ENCODE measurements around the gene RAPGEF4.
A peak's percentile ranks its signal among the peaks of the same experiment; 100 is the strongest.

RAPGEF4 gene

DNA sequence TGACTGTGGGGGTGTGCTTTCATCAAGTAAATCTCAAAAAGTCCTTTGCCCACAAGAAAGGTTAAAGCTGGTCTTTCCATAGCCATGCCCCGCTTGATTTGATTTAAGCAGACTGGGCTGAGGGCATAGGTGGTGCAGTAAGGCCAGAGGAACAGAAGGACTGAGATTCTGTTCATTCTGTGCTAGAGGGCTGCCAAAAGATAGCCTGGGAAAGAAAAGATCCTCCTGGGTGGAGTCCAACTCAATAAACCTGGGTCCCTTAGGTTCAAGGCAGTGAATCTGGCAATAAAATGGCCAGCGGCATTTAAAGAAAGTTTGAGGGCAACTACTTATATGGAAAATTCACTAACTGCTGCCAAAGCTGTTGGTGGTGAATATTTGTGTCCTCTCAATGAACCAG is 280.8 kb downstream of the RAPGEF4 start:
- no peak overlapping the region for H2AK5ac ChIP-seq (ENCODE audit: low read depth, low read length)
- no CpG with 5 or more reads among the region's 2 CpGs for WGBS, 2 donors (ENCODE audit: extremely low coverage in 2 of 2, insufficient read length in 2 of 2, insufficient replicate concordance in 1 of 2)
- no peak overlapping the region for H3K4me3 ChIP-seq (ENCODE audit: low read length in 2 of 2)
- H2BK120ac ChIP-seq (ENCODE audit: low read depth, low read length), result no peak overlapping the region
- H2AFZ ChIP-seq (ENCODE audit: low read length), result no peak overlapping the region
- no peak overlapping the region for H3K14ac ChIP-seq (ENCODE audit: low read length)
- peaks cover 0 to 3% of the 10 kb centered on the region in 2 donors for H3K4me1 ChIP-seq (ENCODE audit: control insufficient read depth in 2 of 2, insufficient read depth in 1 of 2, low read depth in 1 of 2, low read length in 2 of 2)
- no peak for DNase-seq (ENCODE audit: low spot score)
- no peaks in the 10 kb centered on the region for H3K79me1 ChIP-seq (ENCODE audit: low read depth, low read length)
- H3K9me3 ChIP-seq (replicated peaks in 1 of 2; ENCODE audit: control insufficient read depth in 2 of 2, insufficient read depth in 1 of 2, low read depth in 1 of 2, low read length in 2 of 2), result no peaks in the 10 kb centered on the region
- no peak overlapping the region for H2BK5ac ChIP-seq (ENCODE audit: low read length)
- no peak overlapping the region for H4K8ac ChIP-seq (ENCODE audit: low read depth, low read length)
- no peaks in the 10 kb centered on the region for H3K27me3 ChIP-seq (ENCODE audit: control insufficient read depth in 3 of 3, insufficient read depth in 3 of 3, low read depth in 1 of 3, low read length in 3 of 3)
- H3K4ac ChIP-seq (ENCODE audit: low read length), result no peak overlapping the region
- H3K18ac ChIP-seq (ENCODE audit: low read length), result no peak overlapping the region
- H3K36me3 ChIP-seq (replicated peaks in 1 of 2; ENCODE audit: control insufficient read depth in 2 of 2, insufficient read depth in 2 of 2, low read length in 2 of 2), result no peaks in the 10 kb centered on the region
- no peak overlapping the region for H3K4me2 ChIP-seq (ENCODE audit: insufficient read depth, low read length, poor library complexity, severe bottlenecking)
- no peak overlapping the region for H3K27ac ChIP-seq (replicated peaks; ENCODE audit: low read length)
- no peak overlapping the region for H4K91ac ChIP-seq (ENCODE audit: low read depth, low read length, poor library complexity)
- H2BK12ac ChIP-seq (ENCODE audit: low read length), result no peak overlapping the region
- no peak overlapping the region for H3K23ac ChIP-seq (ENCODE audit: low read depth, low read length, poor library complexity)
- H2BK15ac ChIP-seq (ENCODE audit: low read length), result no peak overlapping the region
- H3K9ac ChIP-seq (ENCODE audit: low read depth, low read length, poor library complexity), result no peak overlapping the region

DNA sequence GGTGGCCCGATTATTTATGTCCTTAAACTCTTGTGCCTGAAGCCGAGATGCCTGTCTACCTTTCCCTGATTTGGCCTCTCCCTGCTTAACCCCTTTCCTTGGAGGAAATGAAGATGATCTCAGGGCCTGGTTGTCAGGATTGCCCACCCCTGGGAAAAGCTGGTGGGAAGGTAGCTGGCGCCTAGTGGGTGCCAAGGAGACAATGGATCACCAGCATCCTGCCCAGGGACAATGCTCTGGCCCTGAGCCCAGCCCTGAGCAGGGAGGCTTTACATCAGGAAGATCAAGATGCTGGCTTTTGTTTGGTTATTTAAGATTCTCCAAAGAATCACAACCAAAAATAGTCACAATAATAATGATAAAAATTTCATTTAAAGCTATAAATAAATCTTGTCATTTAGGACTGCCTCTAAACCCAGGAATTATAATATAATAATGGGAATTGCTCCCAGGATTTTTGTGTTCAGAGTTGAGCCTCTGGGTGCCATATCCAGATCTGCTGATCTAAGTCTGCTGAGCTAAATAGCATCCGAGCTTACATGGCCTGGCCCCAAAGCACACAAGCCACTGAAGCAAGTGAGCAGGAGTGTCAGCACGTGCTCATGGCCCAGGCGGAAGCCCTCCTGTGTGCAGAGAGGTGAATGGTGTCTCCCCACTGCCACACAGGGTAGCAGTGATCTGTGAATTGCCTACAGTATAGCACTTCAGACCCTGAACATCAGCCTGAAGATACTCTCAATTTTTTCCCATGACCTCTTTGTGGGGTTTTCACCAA is 282.2 kb downstream of the RAPGEF4 start:
- no peak overlapping the region for H3K4ac ChIP-seq (ENCODE audit: low read length)
- no peak overlapping the region for H2BK5ac ChIP-seq (ENCODE audit: low read length)
- H4K91ac ChIP-seq (ENCODE audit: low read depth, low read length, poor library complexity), result no peak overlapping the region
- no peaks in the 10 kb centered on the region for H3K27me3 ChIP-seq (ENCODE audit: control insufficient read depth in 3 of 3, insufficient read depth in 3 of 3, low read depth in 1 of 3, low read length in 3 of 3)
- H3K4me3 ChIP-seq (ENCODE audit: low read length in 2 of 2), result no peak overlapping the region
- H3K23ac ChIP-seq (ENCODE audit: low read depth, low read length, poor library complexity), result no peak overlapping the region
- no CpG with 5 or more reads among the region's 6 CpGs for WGBS, 2 donors (ENCODE audit: extremely low coverage in 2 of 2, insufficient read length in 2 of 2, insufficient replicate concordance in 1 of 2)
- H3K14ac ChIP-seq (ENCODE audit: low read length), result no peak overlapping the region
- no peak overlapping the region for H4K8ac ChIP-seq (ENCODE audit: low read depth, low read length)
- H3K9ac ChIP-seq (ENCODE audit: low read depth, low read length, poor library complexity), result peak overlapping the region; percentile 45
- H2AFZ ChIP-seq (ENCODE audit: low read length), result no peak overlapping the region
- no peak overlapping the region for H2BK15ac ChIP-seq (ENCODE audit: low read length)
- no peak overlapping the region for H2AK5ac ChIP-seq (ENCODE audit: low read depth, low read length)
- H2BK120ac ChIP-seq (ENCODE audit: low read depth, low read length), result no peak overlapping the region
- H3K79me1 ChIP-seq (ENCODE audit: low read depth, low read length), result no peaks in the 10 kb centered on the region
- no peak for DNase-seq (ENCODE audit: low spot score)
- H3K4me1 ChIP-seq (ENCODE audit: control insufficient read depth in 2 of 2, insufficient read depth in 1 of 2, low read depth in 1 of 2, low read length in 2 of 2), result peaks cover 0 to 3% of the 10 kb centered on the region in 2 donors
- H3K18ac ChIP-seq (ENCODE audit: low read length), result no peak overlapping the region
- H3K9me3 ChIP-seq (replicated peaks in 1 of 2; ENCODE audit: control insufficient read depth in 2 of 2, insufficient read depth in 1 of 2, low read depth in 1 of 2, low read length in 2 of 2), result no peaks in the 10 kb centered on the region
- H3K4me2 ChIP-seq (ENCODE audit: insufficient read depth, low read length, poor library complexity, severe bottlenecking), result no peak overlapping the region
- H3K27ac ChIP-seq (replicated peaks; ENCODE audit: low read length), result no peak overlapping the region
- H3K36me3 ChIP-seq (replicated peaks in 1 of 2; ENCODE audit: control insufficient read depth in 2 of 2, insufficient read depth in 2 of 2, low read length in 2 of 2), result no peaks in the 10 kb centered on the region
- no peak overlapping the region for H2BK12ac ChIP-seq (ENCODE audit: low read length)

DNA sequence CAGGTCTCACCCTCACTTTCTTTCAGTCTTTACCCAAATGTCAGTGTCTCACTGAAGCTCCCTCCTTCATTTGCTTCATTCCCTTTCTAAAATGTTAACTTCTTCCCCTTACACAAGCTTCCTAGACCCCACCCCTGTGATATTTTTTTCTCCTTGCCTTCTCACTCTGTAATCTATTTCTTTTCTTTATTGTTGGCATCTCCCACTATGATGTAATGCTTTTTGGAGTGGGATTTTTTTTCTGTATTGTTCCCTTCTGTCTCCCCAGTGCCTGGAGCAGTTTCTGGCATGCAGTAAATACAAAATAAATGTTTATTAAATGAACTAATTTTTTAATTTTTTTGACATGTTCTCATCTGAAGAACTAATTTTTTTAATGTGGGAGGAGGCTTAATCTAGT is 284.1 kb downstream of the RAPGEF4 start:
- H3K14ac ChIP-seq (ENCODE audit: low read length), result no peak overlapping the region
- no peak overlapping the region for H2BK120ac ChIP-seq (ENCODE audit: low read depth, low read length)
- H2AK5ac ChIP-seq (ENCODE audit: low read depth, low read length), result no peak overlapping the region
- no peak overlapping the region for H3K4me3 ChIP-seq (ENCODE audit: low read length in 2 of 2)
- no peak overlapping the region for H3K4ac ChIP-seq (ENCODE audit: low read length)
- no peak overlapping the region for H3K23ac ChIP-seq (ENCODE audit: low read depth, low read length, poor library complexity)
- H3K18ac ChIP-seq (ENCODE audit: low read length), result no peak overlapping the region
- no peak overlapping the region for H3K27ac ChIP-seq (replicated peaks; ENCODE audit: low read length)
- H2AFZ ChIP-seq (ENCODE audit: low read length), result no peak overlapping the region
- H2BK15ac ChIP-seq (ENCODE audit: low read length), result no peak overlapping the region
- no peak overlapping the region for H4K91ac ChIP-seq (ENCODE audit: low read depth, low read length, poor library complexity)
- H3K9me3 ChIP-seq (replicated peaks in 1 of 2; ENCODE audit: control insufficient read depth in 2 of 2, insufficient read depth in 1 of 2, low read depth in 1 of 2, low read length in 2 of 2), result no peaks in the 10 kb centered on the region
- H3K9ac ChIP-seq (ENCODE audit: low read depth, low read length, poor library complexity), result no peak overlapping the region
- no peaks in the 10 kb centered on the region for H3K27me3 ChIP-seq (ENCODE audit: control insufficient read depth in 3 of 3, insufficient read depth in 3 of 3, low read depth in 1 of 3, low read length in 3 of 3)
- no peak overlapping the region for H2BK12ac ChIP-seq (ENCODE audit: low read length)
- no peak overlapping the region for H3K4me2 ChIP-seq (ENCODE audit: insufficient read depth, low read length, poor library complexity, severe bottlenecking)
- H4K8ac ChIP-seq (ENCODE audit: low read depth, low read length), result no peak overlapping the region
- no peaks in the 10 kb centered on the region for H3K4me1 ChIP-seq (ENCODE audit: control insufficient read depth in 2 of 2, insufficient read depth in 1 of 2, low read depth in 1 of 2, low read length in 2 of 2)
- no peak for DNase-seq (ENCODE audit: low spot score)
- H3K36me3 ChIP-seq (replicated peaks in 1 of 2; ENCODE audit: control insufficient read depth in 2 of 2, insufficient read depth in 2 of 2, low read length in 2 of 2), result no peaks in the 10 kb centered on the region
- no peaks in the 10 kb centered on the region for H3K79me1 ChIP-seq (ENCODE audit: low read depth, low read length)
- no peak overlapping the region for H2BK5ac ChIP-seq (ENCODE audit: low read length)

GRCh38 chr2:173021939-173022371 is 286.3 kb downstream of the RAPGEF4 start:
- H3K79me1 ChIP-seq (ENCODE audit: low read depth, low read length), result no peaks in the 10 kb centered on the region
- no peak overlapping the region for H3K4me2 ChIP-seq (ENCODE audit: insufficient read depth, low read length, poor library complexity, severe bottlenecking)
- H2BK15ac ChIP-seq (ENCODE audit: low read length), result no peak overlapping the region
- no peak overlapping the region for H4K91ac ChIP-seq (ENCODE audit: low read depth, low read length, poor library complexity)
- no peaks in the 10 kb centered on the region for H3K9me3 ChIP-seq (replicated peaks in 1 of 2; ENCODE audit: control insufficient read depth in 2 of 2, insufficient read depth in 1 of 2, low read depth in 1 of 2, low read length in 2 of 2)
- H2BK5ac ChIP-seq (ENCODE audit: low read length), result no peak overlapping the region
- H4K8ac ChIP-seq (ENCODE audit: low read depth, low read length), result no peak overlapping the region
- no peak overlapping the region for H3K14ac ChIP-seq (ENCODE audit: low read length)
- H2BK12ac ChIP-seq (ENCODE audit: low read length), result no peak overlapping the region
- DNase-seq (ENCODE audit: low spot score), result no peak
- H3K18ac ChIP-seq (ENCODE audit: low read length), result no peak overlapping the region
- H3K4me1 ChIP-seq (ENCODE audit: control insufficient read depth in 2 of 2, insufficient read depth in 1 of 2, low read depth in 1 of 2, low read length in 2 of 2), result no peaks in the 10 kb centered on the region
- no peak overlapping the region for H2BK120ac ChIP-seq (ENCODE audit: low read depth, low read length)
- no peak overlapping the region for H3K4ac ChIP-seq (ENCODE audit: low read length)
- WGBS, 2 donors (ENCODE audit: extremely low coverage in 2 of 2, insufficient read length in 2 of 2, insufficient replicate concordance in 1 of 2), result no CpG with 5 or more reads among the region's 9 CpGs
- H2AK5ac ChIP-seq (ENCODE audit: low read depth, low read length), result no peak overlapping the region
- no peak overlapping the region for H3K23ac ChIP-seq (ENCODE audit: low read depth, low read length, poor library complexity)
- no peaks in the 10 kb centered on the region for H3K27me3 ChIP-seq (ENCODE audit: control insufficient read depth in 3 of 3, insufficient read depth in 3 of 3, low read depth in 1 of 3, low read length in 3 of 3)
- H3K4me3 ChIP-seq (ENCODE audit: low read length in 2 of 2), result no peak overlapping the region
- H2AFZ ChIP-seq (ENCODE audit: low read length), result no peak overlapping the region
- H3K9ac ChIP-seq (ENCODE audit: low read depth, low read length, poor library complexity), result no peak overlapping the region
- no peaks in the 10 kb centered on the region for H3K36me3 ChIP-seq (replicated peaks in 1 of 2; ENCODE audit: control insufficient read depth in 2 of 2, insufficient read depth in 2 of 2, low read length in 2 of 2)
- H3K27ac ChIP-seq (replicated peaks; ENCODE audit: low read length), result no peak overlapping the region
